HuH-7.5 (cell line): Measurements from ENCODE around the gene TAS2R20.
A peak's percentile ranks its signal among the peaks of the same experiment; 100 is the strongest.
"Not testable (repeated sequence)": the region's sequence is repeated elsewhere in the genome, so short reads cannot be mapped to it uniquely, and the experiment has no call there.

Experiments
- DNase-seq: peaks from one replicate; pipeline ENCODE4 v3.0.0; 2011; ENCODE audit warnings: low spot score

TAS2R20 gene, protein sequence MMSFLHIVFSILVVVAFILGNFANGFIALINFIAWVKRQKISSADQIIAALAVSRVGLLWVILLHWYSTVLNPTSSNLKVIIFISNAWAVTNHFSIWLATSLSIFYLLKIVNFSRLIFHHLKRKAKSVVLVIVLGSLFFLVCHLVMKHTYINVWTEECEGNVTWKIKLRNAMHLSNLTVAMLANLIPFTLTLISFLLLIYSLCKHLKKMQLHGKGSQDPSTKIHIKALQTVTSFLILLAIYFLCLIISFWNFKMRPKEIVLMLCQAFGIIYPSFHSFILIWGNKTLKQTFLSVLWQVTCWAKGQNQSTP

DNA sequence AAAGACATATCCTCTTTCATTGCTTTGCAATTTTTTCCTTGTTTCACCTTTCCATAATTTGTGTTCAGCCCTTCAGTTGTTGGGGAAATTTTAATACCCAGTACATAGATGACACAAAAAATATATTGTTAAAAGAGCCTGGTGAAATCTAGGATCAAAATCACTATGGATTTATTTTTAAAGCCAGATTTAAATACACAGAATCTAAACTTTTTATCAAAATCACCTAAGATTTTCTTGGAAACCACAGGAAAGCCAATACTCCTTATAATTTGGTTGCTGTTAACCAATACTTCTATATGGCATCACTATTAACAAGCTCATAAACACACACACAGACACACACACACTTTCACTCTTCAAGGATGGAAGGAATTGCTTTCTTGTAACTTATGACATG is at the start of gene TAS2R20:
TSS of gene TAS2R20 (minus strand) at position 101 of the 400 bp plus-strand sequence. CDS start 429 bp downstream, outside the sequence.
- DNase-seq = no peak

DNA sequence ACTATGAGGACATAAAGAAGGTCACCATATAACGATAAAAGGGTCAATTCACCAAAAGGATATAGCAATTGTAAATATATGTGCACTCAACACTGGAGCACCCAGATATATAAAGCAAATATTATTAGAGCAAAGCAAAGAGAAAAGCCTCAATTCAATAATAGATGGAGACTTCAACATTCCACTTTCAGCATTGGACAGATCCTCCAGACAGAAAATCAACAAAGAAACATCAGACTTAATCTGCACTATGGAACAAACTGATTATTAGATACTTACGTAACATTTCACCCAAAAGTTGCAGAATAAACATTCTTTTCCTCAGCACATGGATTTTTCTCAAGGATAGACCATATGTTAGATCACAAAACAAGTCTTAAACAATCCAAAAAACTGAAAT is 43.3 kb upstream of the TAS2R20 start:
- DNase-seq = not testable (repeated sequence)

DNA sequence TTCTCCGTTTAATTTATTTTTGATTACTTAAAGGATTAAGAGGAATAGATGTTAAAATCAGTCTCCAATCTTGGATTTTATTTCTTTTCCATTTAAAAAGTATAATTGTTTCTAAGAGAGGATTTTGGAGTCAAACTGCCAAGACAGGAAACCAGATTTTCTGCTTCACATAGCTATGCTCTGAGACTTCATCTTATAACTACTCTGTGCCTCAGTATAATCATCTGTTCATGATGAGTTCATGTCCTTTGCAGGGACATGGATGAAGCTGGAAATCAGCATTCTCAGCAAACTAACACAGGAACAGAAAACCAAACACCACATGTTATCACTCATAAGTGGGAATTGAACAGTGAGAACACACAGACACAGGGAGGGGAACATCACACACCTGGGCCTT is 42.1 kb upstream of the TAS2R20 start:
- DNase-seq = no peak

DNA sequence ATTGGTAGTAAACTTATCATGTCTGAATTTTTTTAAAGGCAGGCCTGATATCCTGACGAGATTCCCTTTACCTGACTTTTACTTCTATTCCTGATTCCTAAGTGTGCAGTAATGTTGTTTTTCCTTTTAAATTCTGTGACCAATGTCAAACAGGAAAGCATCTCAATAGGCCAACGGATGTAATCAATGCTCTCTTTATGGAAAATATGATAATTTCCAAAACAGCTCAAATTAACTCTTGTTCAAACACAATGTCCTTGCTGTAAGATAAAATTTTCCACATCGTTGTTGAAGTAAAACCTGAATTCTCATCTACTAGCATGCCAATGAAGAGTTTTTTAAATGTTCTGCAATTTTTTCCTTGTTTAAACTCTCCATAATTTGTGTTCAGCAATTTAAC is 41.1 kb upstream of the TAS2R20 start:
- DNase-seq = no peak

DNA sequence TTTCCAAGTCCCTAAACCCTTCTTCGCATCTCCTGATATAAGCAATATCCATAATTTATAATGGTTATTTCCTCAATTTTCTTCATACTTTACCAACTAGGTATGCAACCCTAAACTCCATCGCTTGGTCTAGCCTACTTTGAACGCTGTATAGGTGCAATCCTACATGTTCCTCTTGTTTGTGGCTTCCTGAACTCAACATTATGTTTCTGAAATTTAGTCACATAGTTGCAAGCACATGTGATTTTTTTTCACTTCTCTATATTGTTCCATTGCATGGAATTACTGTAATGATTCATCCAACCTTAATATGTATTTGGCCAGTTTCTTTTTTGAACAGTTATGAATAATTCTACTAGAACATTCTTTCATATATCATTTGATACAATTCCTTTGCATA is 35.9 kb upstream of the TAS2R20 start:
- DNase-seq = not testable (repeated sequence)

DNA sequence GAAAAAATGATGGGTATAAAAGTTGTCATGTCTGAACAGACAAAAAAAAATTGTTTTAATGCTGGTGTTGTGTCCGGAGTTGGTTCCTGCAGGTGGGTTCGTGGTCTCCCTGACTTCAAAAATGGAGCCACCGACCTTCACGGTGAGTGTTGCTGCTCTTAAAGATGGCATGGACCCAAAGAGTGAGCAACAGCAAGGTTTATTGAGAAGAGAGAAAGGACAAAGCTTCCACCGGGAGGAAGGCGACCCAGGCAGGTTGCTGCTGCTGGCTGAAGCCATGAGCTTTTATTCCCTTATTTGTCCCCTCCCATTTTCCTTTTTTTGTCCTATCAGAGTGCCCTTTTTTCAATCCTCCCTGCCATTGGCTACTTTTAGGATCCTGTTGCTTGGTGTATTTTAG is 33.2 kb upstream of the TAS2R20 start, which contains the start of gene TAS2R31:
TSS of gene TAS2R31 (minus strand) at position 101 of the 400 bp plus-strand sequence. CDS start at position 29, 72 bp downstream.
- DNase-seq = no peak

DNA sequence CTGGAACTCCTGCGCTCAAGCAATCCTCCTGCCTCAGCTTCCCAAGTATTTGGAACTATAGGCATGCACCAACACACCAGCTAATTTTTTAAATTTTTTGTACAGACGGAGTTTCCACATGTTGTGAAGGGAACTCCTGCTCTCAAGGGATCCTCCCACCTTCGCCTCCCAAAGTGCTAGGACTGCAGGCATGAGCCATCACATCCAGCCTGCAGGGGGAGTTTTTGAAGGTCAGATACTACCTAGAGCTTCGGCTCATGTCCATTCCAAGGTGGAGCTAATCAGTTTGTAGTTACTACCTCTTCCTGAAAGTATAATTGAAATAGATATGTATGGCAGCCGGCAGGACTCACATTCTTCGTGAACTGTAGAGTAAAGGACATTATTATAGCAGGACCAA is 28.0 kb upstream of the TAS2R20 start:
- no peak for DNase-seq

DNA sequence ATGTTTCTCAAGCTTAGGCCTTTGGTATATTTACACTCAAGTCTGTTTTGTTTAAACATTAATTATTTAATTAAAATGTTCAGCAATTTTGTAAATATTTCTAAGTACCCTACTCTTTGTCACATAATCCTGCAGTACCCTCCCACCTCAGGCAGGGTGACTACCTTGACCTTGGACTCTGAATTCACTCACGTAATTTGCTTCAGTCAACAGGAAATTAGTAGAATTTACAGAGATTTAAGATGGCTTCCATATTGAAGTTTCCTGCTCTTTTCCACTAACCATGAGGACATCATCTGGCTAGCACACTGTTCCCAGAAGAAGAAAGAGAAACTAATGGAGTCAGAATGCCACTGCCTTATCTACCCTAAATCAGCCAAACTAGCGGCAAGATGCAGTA is 25.3 kb upstream of the TAS2R20 start:
- no peak for DNase-seq

DNA sequence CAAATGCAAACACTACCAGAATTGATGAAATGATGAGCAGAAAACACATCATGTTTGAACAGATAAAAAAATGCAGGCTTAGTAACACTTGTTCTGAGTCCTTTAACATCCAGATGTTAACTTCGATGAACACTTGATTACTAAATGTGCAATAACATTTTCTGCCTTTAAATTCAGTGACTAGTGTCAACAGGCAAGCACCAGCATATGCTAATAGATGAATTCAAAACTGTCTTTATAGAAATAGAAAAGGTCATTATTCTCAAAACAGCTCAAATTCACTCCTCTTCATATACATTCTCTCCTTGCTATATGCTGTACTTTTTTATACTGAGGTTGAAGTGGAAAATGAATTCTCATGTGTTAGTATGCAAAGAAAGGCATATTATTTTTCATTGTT is 24.4 kb upstream of the TAS2R20 start, which contains the start of gene TAS2R19:
TSS of gene TAS2R19 (minus strand) at position 101 of the 400 bp plus-strand sequence. CDS start at position 52, 49 bp downstream.
- DNase-seq = no peak

DNA sequence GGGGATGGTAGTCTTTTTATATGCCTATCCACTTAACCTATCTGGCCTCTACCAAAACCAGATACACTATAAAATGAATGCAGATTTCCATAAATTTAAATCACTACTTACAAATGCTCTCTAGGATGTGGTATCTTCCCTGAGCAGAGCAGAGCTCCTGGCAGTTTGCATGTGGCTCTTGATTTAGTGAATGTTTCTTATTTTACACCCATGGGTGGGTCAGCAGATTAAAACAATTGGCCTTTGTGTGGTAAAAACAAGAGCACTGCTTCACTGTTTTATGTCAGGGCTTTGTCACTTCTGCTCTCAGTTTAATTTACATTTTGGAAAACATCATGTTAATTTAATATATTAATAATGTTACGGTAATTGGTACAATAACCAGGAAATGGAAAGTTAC is 18.8 kb upstream of the TAS2R20 start:
- no peak for DNase-seq

DNA sequence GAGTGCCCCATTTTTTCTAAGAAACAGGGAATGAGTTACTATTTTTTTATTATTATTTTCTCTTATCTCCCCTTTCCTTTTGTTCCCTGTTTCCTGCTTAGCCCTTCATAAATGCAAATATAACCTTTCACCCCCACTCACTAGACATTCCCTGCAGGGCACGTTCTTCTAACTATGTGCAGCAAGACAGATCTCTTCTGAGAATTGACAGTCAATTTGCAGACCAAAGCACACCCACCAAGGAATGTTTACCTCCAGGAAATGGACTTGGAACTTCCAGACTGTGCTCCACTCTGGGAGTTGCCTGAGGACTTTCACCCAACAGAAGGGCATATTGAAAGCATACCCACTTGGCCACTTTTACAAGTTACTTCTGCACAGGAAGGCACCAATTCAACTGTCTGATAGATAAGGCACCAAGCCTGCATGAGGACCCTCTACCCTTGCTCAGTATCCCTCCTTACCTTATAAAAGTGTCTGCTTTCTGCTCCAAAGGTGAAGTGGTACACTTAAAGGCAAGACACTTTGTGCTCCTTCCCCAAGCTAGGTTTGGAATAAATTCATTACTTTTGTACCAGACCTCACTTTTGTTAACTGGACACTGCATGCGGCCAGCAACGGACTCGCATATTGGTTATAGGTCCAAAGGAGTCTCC is 17.8 kb upstream of the TAS2R20 start:
- peak; percentile 7 for DNase-seq

DNA sequence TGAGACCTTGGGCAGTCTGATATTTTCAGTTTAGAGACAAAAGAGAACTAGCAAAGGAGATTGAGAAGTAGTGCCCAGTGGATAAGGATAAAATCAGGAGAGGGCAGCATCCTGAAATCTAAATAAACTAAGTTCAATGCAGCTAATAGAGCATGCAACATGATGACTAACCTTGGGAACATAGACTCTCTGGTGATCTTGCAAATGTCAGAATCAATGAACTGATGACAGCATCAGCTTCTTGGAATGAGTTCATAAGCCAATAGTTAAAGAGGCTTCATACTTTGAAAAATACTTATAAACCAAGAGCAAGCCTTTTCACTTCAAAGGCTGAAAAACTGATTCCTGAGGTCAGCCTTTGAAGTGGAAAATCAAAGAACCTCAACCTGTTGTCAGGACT is 16.1 kb upstream of the TAS2R20 start:
- no peak for DNase-seq

DNA sequence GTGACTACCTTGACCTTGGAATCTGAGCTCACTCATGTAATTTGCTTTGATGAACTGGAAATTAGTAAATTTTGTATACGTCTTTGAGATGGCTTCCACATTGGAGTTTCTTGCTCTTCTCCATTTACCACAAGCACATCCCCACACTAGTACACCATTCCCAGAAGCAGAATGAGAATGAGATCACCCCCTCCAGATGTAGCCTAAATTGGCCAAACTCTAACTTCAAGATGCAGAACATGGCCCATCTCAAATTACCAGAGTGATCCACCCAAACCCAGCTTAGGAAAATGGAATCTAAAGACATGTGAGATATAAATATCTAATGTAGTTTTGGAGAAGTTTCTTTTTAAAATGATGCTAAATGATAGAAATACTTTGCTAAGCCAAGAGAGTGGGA is 9.5 kb upstream of the TAS2R20 start:
- DNase-seq = no peak

DNA sequence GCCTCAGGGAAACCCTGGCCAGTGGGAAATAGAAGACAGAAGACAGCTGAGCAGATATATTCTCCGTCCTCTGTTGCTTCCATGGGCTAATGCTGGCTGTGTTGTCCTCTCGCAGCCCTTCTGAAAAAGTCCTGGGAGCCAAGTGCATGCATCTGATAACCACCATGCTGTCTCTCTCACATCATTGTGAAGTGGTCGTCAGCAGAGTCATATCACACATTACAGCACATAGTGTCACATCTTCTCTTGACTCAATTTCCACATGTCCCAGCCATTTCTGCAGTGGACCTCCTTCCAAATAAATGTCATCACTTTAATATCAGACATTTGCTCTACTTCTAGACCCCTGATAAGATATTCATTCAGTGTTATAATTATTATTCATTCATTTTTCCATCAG is 3.8 kb downstream of the TAS2R20 start:
- DNase-seq = no peak

DNA sequence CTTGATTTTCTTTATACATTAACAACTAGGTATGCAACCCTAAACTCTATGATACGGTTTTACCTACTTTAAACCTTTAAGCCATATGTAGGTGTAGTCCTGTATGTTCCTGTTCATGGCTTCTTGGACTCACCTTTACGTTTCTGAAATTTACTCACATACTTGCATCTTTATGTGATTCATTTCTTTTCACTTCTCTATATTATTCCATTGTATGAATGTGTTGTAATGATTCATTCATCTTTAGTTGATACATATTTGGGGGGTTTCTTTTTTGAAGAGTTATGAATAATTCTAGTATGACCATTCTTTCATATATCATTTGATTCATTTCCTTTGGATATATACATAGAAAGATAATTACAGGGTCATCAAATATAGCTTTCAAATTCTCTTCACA is 9.0 kb downstream of the TAS2R20 start:
- DNase-seq = no peak

DNA sequence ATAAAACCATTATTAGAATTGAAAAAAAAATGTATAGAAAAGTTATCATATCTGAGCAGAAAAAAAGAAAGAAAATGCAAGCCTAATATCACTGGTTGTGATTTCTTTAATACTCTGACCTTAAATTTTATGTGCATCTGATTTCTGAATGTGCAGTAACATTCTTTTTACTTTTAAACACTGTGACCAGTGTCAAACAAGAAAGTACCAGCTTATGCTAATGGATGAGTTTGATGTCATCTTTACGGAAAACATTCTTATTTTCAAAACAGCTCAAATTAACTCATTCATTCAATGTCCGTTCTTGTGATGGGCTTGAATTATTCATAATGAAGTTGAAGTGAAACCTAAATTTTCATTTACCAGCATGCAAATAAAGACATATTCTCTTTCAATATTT is 11.3 kb downstream of the TAS2R20 start, which contains the start of gene TAS2R50:
TSS of gene TAS2R50 (minus strand) at position 101 of the 400 bp plus-strand sequence. CDS start at position 49, 52 bp downstream.
- DNase-seq = no peak

DNA sequence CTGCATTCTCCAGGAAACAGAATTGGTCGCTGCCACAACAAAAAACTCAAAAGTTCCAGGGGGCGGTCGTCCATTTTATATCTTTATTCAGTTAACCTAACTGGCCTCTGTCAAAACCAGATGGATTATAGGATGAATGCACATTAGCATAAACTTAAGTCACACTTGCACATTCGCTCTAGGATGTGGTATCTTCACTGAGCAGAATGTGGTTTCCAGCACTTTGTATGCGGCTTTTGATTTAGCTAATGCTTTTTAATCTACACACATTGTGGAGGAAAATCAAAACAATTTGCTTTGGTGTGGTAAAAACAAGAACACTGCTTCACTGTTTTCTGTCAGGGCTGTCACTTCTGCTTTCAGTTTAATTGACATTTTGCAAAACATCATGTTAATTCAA is 15.9 kb downstream of the TAS2R20 start:
- no peak for DNase-seq

DNA sequence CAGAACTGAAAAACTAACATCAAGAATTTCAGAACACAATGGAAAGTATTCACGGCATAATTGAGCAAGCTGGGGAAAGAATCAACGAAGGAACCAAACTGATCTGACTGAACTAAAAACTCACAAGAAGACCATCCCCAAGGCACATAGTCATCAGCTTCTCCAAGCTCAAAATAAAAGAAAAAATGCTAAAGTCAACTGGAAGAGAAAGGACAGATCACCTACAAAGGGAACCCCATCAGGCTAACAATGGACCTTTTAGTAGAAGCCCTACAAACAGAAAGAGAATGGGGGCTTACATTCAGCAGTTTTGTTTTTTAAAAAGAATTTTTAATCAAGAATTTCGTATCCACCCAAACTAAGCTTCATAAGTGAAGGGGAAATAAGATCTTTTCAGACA is 23.1 kb downstream of the TAS2R20 start:
- no peak for DNase-seq

DNA sequence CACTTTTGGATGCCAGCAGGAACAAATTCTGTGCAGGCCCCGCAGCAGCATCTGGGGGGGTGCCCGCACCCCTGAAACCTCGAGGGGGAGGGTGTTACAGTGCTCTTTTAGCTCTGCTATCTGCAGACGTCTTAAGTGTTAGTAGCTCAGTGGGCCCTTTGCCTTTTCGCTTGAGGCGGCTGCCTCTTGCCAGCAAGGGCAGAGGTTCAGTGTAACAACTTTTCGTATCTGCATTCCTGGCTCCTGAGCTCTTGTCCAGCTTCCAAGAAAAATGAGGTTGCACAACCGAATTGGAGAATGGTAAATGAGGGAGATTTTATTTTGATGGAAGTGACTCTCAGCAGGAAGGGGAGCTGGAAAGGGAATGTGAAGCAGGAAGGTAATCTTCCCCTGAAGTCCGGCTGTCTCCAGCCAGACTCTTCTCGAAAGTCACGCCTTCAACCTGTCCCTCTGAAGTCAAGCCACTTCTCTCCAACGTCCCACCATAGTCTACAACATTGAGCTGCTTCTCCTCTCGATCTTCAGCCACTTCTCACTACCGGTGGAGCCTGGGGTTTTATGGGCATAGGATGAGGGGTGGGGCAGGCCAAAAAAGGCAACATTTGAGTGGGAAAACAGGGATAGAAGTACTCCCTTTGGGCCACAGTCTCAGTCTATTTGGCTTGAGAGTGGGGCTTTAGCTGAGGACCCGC is 29.2 kb downstream of the TAS2R20 start:
- no peak for DNase-seq

DNA sequence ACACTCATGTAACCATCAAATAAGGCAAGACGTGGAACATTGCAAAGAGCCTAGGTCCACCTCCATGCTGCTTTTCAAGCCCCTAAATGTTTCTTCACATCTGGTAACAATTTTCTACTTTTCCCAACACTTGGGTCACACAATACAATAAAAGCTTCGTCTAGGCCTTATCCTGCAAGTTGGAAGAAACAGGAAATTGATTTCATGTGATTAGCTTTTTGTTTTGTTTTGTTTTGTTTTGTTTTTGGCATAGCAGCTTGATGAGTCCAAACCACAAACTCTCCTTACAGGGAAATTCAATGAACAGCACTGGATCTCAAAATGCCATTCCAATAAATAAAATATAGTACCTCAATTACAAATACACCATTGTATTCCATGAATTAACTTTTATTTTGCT is 30.7 kb downstream of the TAS2R20 start:
- no peak for DNase-seq

DNA sequence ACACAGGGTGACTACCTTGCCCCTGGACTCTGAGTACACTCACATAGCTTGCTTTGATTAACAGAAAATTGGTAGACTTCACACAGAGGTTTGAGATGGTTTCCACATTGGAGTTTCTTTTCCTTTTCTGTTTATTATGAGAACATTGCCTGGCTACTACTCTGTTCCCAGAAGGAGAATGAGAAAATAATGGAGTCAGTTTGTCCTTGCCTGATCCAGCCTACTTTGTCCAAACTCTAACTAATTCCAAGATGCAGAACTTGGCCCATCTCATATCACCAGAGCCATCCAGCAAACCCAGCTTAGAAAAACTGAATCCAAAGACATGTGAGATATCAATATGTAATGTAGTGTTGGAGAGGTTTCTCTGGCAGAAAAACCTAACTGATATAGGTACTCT is 31.8 kb downstream of the TAS2R20 start:
- no peak for DNase-seq

DNA sequence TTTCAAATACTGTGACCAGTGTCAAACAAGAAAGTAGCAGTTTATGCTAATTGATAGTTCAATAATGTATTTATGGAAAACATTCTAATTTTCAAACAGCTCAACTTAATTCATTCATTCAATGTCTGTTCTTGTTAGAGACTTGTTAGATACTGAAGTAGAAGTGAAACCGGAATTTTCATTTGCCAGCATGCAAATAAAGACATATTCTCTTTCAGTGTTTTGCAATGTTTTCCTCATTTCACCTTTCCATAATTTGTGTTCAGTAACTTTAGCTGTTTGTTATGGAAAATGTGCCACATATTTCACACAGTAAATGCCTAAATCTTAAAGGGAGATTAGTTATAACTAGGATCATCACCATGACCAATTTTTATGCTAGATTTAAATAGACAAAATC is 32.6 kb downstream of the TAS2R20 start:
- DNase-seq = no peak

DNA sequence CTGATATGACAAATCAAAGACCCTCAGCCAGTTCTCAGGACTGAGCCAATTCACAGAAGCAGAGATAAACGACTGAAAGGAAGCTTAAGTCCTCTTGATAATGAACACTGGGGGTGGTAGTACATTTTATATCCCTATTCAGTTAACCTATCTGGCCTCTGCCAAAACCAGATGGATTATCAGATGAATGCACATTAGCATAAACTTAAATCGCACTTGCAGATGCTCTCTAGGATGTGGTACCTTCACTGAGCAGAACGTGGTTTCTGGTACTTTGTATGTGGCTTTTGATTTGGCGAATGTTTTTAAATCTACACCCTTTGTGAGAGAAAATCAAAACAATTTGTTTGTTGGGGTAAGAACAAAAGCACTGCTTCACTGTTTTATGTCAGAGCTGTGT is 37.9 kb downstream of the TAS2R20 start:
- DNase-seq = no peak
